ENCODE measurements around the gene ARHGAP32.

ARHGAP32 gene

GRCh38 chr11:128967578-128967977 lies 224.5 kb downstream of the ARHGAP32 start:
- Histone ChIP-seq H3K4me1 (ENCODE audit: low read depth, poor library complexity, severe bottlenecking) (peaks cover 5% of the 10 kb centered on the region), H3K27me3 (ENCODE audit: insufficient read depth, low read depth) (no peaks in the 10 kb centered on the region), H3K36me3 (ENCODE audit: insufficient read depth) (no peaks in the 10 kb centered on the region), H3K79me2 (ENCODE audit: insufficient read depth, low read depth) (no peaks in the 10 kb centered on the region), H2AFZ (ENCODE audit: low read depth) (no peak overlapping the region), H3K4me2 (no peak overlapping the region), H4K20me1 (ENCODE audit: insufficient read depth) (no peaks in the 10 kb centered on the region), H3K27ac (no peak overlapping the region), H3K4me3 (IDR thresholded peaks at IDR 0.05; ENCODE audit: insufficient read depth, low read depth, low read length) (no peak overlapping the region), H3K9ac (no peak overlapping the region)
- TF ChIP-seq, protein P1, sequence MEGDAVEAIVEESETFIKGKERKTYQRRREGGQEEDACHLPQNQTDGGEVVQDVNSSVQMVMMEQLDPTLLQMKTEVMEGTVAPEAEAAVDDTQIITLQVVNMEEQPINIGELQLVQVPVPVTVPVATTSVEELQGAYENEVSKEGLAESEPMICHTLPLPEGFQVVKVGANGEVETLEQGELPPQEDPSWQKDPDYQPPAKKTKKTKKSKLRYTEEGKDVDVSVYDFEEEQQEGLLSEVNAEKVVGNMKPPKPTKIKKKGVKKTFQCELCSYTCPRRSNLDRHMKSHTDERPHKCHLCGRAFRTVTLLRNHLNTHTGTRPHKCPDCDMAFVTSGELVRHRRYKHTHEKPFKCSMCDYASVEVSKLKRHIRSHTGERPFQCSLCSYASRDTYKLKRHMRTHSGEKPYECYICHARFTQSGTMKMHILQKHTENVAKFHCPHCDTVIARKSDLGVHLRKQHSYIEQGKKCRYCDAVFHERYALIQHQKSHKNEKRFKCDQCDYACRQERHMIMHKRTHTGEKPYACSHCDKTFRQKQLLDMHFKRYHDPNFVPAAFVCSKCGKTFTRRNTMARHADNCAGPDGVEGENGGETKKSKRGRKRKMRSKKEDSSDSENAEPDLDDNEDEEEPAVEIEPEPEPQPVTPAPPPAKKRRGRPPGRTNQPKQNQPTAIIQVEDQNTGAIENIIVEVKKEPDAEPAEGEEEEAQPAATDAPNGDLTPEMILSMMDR (conservative IDR thresholded peaks at IDR 0.05; ENCODE audit: low read depth, low read length): no peak

DNA sequence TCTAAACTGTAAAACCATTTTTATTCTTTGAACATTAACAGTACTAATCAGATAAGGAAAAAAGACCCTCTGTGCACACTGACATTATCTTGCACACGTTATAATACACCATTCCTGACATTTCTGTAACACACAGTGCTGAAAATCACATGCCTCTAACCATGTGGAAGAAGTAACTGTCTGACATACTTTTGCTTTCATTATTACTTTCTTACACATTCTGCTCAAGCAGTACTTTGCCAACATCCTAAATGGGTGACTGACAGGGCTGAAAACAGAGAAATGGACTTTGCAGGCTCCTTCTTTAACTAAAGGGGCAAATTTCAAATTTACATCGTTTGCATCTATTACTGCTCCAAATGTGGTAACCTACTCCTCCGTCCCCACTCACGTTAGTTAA lies 226.6 kb downstream of the ARHGAP32 start:
- H3K36me3 ChIP-seq (ENCODE audit: insufficient read depth): no peaks in the 10 kb centered on the region
- H3K4me2 ChIP-seq: peak overlapping the region; percentile 16; the same call in 1 of the 2 replicates
- TF ChIP-seq, protein P1 (conservative IDR thresholded peaks at IDR 0.05; ENCODE audit: low read depth, low read length): no peak
- no peak overlapping the region for H3K4me3 ChIP-seq (IDR thresholded peaks at IDR 0.05; ENCODE audit: insufficient read depth, low read depth, low read length)
- H3K9ac ChIP-seq: no peak overlapping the region
- H2AFZ ChIP-seq (ENCODE audit: low read depth): no peak overlapping the region
- H3K4me1 ChIP-seq (ENCODE audit: low read depth, poor library complexity, severe bottlenecking): peaks cover 5% of the 10 kb centered on the region
- H3K79me2 ChIP-seq (ENCODE audit: insufficient read depth, low read depth): no peaks in the 10 kb centered on the region
- no peaks in the 10 kb centered on the region for H3K27me3 ChIP-seq (ENCODE audit: insufficient read depth, low read depth)
- no peak overlapping the region for H3K27ac ChIP-seq
- H4K20me1 ChIP-seq (ENCODE audit: insufficient read depth): no peaks in the 10 kb centered on the region

DNA sequence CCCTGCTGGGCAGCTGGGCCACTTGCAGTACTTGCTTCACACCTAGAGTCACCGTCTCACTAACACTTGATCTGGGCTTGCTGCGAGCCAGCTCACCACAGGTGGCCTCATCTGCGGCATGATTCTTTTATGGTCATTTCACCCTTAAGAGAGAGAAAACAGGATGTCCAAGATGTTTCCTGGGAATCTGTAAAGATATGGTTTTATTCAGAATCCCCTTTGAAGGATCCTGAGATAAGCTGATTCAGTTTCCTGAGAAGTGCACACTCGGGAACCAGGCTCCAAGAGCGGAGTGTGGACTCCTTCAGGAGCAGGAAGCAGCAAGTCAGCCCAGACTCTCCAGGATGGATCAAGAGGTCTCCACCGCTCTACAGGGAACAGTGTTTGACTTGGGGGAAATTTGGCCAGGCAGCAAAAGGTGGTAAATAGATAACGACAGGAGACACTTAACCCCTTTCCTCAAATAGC lies 227.6 kb downstream of the ARHGAP32 start:
- Histone ChIP-seq H3K4me2 (no peak overlapping the region), H2AFZ (ENCODE audit: low read depth) (no peak overlapping the region), H3K4me1 (ENCODE audit: low read depth, poor library complexity, severe bottlenecking) (peaks cover 5% of the 10 kb centered on the region), H4K20me1 (ENCODE audit: insufficient read depth) (no peaks in the 10 kb centered on the region), H3K79me2 (ENCODE audit: insufficient read depth, low read depth) (no peaks in the 10 kb centered on the region), H3K36me3 (ENCODE audit: insufficient read depth) (no peaks in the 10 kb centered on the region), H3K4me3 (IDR thresholded peaks at IDR 0.05; ENCODE audit: insufficient read depth, low read depth, low read length) (no peak overlapping the region), H3K27me3 (ENCODE audit: insufficient read depth, low read depth) (no peaks in the 10 kb centered on the region), H3K27ac (no peak overlapping the region), H3K9ac (no peak overlapping the region)
- TF ChIP-seq, protein P1 (conservative IDR thresholded peaks at IDR 0.05; ENCODE audit: low read depth, low read length): no peak

DNA sequence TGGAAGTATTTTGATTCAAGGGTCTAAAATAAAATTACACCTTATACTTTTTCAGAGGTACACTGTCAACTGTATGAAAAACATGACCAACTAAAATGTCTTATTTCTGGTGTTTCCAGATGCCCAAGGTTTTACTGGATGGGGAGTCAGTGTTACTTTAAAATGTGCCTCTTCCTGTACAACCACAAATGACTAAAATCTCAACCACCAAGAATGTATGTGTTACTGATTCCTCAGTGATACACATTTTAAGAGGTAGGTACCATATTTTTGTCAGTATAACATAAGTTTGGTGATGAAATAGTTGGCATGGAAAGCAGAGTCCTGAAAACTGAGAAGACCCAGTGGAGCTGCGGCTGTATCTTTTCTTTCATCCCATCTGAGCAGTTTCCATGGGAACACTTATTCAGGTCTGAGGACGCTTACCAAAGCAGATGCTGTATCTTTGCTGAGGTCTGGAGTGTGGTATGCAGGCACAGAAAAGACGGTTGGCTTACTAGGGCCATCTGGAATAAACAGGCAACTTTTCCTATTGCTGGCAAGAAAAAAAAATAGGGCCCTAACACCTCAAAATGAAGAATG lies 228.3 kb downstream of the ARHGAP32 start:
- Histone ChIP-seq H3K27me3 (ENCODE audit: insufficient read depth, low read depth) (no peaks in the 10 kb centered on the region), H3K4me2 (no peak overlapping the region), H3K79me2 (ENCODE audit: insufficient read depth, low read depth) (no peaks in the 10 kb centered on the region), H3K4me1 (ENCODE audit: low read depth, poor library complexity, severe bottlenecking) (peaks cover 5% of the 10 kb centered on the region), H3K4me3 (IDR thresholded peaks at IDR 0.05; ENCODE audit: insufficient read depth, low read depth, low read length) (no peak overlapping the region), H2AFZ (ENCODE audit: low read depth) (no peak overlapping the region), H3K36me3 (ENCODE audit: insufficient read depth) (no peaks in the 10 kb centered on the region), H4K20me1 (ENCODE audit: insufficient read depth) (no peaks in the 10 kb centered on the region), H3K27ac (no peak overlapping the region), H3K9ac (no peak overlapping the region)
- TF ChIP-seq, protein P1 (conservative IDR thresholded peaks at IDR 0.05; ENCODE audit: low read depth, low read length): no peak

Data from KMS-11 (cell line).